GM21360 (cell line): ENCODE results near the gene ZNF646.

Source experiments
- ATAC-seq: cut with Tn5 transposase; IDR thresholded peaks from one replicate; pipeline ENCODE4 v1.9.1; 2021; ENCODE audit warnings: mild to moderate bottlenecking, moderate library complexity; ENCODE audit not compliant: unreplicated experiment

The ZNF646 gene

GRCh38 chr16:31073970-31074813 lies at the start of gene ZNF646, which contains the start of gene ZNF668:
Gene ZNF646, plus strand, starts transcription at chr16:31074422. Its CDS starts 1,903 bp downstream, at chr16:31076325.
Gene ZNF668, minus strand, starts transcription at chr16:31074240. Its CDS starts 9,781 bp downstream, at chr16:31064459.
- peak; percentile 62 for ATAC-seq

DNA sequence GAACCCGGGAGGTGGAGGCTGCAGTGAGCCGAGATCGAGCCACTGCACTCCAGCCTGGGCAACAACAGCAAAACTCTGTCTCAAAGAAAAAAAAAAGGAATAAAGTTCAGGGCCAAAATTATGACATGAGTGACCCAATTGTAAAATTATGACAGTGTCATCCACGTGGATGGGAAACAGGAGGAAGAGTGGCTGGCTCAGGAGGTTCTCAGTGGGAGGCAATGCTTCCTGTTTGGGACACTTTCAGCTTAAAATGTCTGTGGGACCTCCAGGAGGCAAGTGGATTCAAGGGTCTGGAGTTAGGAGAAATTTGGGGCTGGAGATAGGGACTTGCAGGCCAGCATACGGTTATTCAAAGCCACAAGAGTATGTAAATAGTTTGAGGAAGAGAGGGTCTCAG lies 48.9 kb upstream of the ZNF646 start:
- ATAC-seq, result no peak

- ATAC-seq, result no peak
Measured at GRCh38 chr16:31029272-31029671, 45.0 kb upstream of the ZNF646 start.

- no peak for ATAC-seq
Measured at GRCh38 chr16:31031276-31031675, 42.9 kb upstream of the ZNF646 start.

- peak; percentile 78 for ATAC-seq
Measured at GRCh38 chr16:31032736-31033708, 41.2 kb upstream of the ZNF646 start, which contains the start of gene STX4. Gene STX4, plus strand, starts transcription at chr16:31033558. Its CDS starts 248 bp downstream, at chr16:31033806.

DNA sequence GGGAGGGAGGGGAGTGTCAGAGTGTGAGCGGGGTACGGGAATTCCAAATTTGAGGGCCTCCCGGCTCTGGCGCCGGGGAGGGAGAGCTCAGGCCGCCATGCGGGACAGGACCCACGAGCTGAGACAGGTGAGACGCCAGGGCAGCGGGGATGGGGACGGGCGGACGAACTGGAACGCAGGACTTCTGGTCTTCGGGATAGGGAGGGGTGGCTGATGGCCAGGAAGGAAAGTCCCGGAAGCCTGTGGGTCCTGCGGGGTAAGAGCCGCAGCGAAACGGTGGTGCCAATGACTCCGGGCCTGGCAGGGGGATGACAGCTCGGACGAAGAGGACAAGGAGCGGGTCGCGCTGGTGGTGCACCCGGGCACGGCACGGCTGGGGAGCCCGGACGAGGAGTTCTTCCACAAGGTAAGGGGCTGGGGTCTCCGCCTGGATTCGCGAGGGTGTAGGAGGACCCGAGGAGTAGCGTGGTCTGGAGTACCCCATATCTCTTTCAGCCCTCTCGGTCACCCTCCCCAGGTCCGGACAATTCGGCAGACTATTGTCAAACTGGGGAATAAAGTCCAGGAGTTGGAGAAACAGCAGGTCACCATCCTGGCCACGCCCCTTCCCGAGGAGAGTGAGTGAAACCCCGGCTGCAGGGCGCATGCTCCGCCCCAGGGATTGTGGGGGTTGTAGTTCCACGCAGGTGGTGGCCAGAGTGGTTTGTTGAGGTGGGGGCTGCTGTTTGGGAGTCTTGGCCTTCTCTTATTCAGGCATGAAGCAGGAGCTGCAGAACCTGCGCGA lies 40.3 kb upstream of the ZNF646 start:
- peak; percentile 36 for ATAC-seq

GRCh38 chr16:31036691-31037090 lies 37.5 kb upstream of the ZNF646 start:
- ATAC-seq, result no peak

GRCh38 chr16:31038993-31039392 lies 35.2 kb upstream of the ZNF646 start:
- ATAC-seq, result no peak

DNA sequence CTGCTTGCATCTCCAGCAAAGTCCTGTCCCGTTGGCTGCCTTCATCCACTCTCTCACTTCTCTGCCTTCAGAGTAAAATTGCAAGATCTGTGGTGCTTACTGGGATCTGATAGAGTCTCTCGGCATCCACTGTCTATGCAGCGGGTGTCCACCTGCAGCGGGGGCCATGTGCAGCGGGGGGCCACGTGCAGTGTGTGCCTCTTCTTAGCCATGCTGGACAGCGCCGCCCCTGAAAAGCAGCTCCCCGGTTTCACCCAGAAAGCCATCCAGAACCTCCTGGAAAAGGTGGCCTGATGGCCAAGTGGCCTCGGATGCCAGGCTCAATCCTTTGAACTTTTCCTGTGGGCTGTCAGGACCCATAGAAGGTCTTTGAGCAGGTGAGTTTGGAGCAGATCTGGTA lies 31.4 kb upstream of the ZNF646 start:
- no peak for ATAC-seq

GRCh38 chr16:31043352-31043751 lies 30.9 kb upstream of the ZNF646 start:
- no peak for ATAC-seq

DNA sequence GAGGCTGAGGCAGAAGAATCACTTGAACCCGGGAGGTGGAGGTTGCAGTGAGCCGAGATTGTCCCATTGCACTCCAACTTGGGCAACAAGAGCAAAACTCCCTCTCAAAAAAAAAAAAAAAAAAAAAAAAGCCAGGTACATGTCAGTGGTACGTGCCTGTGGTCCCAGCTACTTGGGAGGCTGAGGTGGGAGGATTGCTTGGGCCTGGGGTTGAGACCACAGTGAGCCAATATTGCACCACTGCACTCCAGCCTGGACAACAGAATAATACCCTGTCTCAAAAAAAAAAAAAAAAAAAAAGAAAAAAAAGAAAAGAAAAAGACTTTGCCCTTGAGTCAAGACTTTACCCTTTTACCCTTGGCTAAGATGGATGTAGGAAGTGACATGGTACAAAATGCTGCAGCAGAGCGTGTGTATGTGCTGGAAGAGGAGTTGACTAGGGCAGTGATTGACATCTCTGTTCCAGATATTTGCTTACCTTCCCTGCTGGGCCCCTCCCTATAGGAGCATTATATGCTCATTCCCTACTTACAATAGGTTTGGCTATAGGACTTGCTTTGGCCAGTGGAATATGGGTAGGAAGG lies 30.2 kb upstream of the ZNF646 start:
- ATAC-seq, result no peak

DNA sequence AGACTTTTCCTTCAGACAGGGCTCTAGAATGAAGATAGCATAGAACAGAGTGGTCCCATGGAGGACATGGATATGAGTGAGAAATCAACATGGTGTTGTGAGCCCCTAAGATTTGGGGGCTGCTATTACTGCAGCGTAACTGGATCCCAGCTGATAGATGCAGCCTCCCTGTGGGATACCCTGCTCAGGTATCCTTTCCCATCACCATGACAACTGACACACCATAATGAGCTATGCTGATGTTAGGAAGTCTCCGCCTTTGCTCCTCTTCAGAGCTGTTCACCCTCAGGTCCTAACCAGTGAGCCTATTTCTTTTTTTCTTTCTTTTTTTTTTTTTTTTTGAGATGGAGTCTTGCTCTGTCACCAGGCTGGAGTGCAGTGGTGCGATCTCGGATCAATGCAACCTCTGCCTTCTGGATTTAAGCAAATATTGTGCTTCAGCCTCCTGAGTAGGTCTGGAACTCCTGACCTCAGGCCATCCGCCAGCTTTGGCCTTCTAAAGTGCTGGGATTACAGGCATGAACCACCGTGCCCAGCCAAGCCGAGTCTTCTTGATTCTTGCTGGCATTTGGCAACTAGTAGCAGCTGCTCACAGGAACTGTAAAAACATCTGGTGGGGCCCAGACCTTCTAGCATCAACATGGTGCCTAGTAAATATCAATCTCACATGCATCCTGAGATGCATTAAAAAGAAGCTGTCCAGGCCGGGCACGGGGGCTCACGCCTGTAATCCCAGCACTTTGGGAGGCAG lies 23.8 kb upstream of the ZNF646 start:
- ATAC-seq, result no peak

- ATAC-seq, result no peak
Measured at GRCh38 chr16:31052114-31052513, 22.1 kb upstream of the ZNF646 start.

DNA sequence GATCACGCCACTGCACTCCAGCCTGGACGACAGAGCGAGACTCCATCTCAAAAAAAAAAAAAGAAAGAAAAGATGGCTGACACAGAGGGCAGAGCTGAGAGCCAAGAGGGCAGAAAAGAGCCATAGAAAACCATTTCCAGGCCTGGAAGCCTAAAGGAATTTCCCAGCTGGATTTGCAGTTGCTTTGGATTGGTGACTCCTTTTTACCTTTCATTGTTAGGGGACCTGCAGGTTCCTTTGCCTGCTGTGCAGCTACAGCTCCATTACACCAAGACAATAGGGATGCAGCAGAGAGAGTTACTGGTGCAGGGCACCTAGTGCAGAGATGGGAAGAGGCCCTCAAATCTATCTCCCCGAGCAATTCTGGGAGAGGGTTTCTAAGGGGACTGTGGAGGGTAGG lies 18.6 kb upstream of the ZNF646 start:
- ATAC-seq, result no peak

- ATAC-seq, result no peak
Measured at GRCh38 chr16:31061126-31061812, 13.0 kb upstream of the ZNF646 start.

DNA sequence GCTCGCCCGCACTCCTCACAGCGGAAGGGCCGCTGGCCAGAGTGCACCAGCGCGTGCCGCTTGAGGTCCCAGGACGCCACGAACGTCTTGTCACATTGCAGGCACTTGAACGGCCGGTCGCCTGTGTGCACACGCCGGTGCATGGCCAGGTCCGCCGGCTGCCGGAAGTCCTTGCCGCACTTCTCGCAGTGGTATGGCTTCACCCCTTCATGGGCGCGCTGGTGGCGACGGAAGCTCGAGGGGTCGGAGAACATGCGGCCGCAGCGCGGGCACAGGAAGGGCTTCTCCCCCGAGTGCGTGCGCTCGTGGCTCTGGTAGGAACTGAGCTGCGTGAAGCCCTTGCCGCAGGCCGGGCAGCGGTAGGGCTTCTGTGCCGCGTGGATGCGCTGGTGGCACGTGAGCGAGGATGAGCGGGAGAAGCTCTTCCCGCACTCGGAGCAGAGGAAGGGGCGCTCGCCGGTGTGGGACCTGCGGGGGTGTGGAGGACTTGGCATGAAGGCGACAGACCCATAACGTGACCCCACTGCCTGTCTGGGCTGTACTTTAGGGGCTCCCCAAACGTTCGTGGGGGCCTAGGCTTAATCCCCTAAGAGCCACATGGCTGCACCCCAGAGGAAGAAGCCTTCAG lies 12.3 kb upstream of the ZNF646 start:
- no peak for ATAC-seq

DNA sequence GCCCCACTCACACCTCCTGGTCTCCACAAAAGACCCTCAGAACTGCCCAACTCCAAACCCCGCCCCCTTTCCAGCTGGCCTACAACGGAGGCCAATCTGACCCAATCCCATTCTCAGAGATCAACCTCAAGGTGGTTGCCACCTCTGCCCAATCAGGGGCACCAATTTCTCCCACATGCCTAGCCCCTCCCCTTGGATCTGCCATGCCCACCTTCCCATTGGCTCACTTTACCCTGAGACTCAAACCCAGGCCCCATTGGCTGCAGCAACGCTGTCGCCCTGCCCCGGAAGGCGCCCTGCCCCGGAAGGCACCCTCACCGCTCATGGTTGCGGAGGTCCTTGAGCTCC lies 10.8 kb upstream of the ZNF646 start:
- no peak for ATAC-seq

DNA sequence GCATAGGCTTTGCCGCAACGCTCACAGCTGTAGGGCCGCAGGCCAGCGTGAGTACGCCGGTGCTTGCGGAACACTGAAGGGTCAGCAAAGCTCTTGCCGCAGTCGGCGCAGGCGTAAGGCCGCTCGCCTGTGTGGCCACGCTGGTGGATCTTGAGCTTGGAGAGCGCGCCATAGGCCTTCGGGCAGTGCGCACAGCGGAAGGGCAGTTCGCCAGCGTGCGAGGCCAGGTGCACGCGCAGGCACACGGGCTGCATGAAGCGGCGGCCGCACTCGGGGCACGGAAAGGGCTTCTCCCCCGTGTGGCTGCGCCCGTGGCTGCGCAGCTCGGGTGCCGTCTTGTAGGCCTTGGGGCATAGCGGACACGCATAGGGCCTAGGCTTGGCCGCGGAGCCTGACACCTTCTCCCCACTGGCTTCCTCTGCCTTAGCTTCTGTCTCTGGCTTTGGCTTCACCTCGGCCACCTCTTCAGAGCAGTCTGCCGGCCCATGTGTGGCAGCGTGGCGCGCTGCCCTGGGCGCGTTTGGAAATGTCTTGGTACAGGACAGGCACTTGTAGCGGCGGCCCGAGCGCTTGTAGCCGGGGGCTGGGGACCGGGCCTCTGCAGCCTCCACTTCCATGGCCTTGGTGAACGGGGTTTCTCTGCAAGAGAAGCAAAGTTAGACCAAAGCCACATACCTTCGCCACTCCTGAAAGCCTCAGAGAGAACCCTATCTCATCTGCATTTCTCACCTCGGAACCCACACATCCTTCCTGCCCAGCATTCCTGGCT lies 10.2 kb upstream of the ZNF646 start:
- ATAC-seq, result no peak
